OCI-LY3 (cell line): ENCODE measurements around the gene NAPA.

Experiments used
- H2AFZ ChIP-seq: fragments of 200-600, 300-600 bp; shearing (Covaris generic); 2 replicates; pipeline ENCODE4 v1.6.0; 2014; ENCODE audit warnings: antibody characterized with exemption, low read depth, low read length
- H3K27ac ChIP-seq: fragments of 200-600, 300-600 bp; sonication (generic); 2 replicates; pipeline ENCODE4 v1.5.1; 2014; ENCODE audit warnings: mild to moderate bottlenecking, low read length, moderate library complexity, mixed read lengths
- H3K27me3 ChIP-seq: fragments of 200-600, 300-600 bp; sonication (generic); 2 replicates; pipeline ENCODE4 v1.6.1; 2014; ENCODE audit warnings: low read depth, low read length, mixed read lengths
- H3K36me3 ChIP-seq: fragments of 200-600, 300-600 bp; sonication (generic); replicated peaks from 2 replicates; pipeline ENCODE3; 2014; ENCODE audit warnings: low read depth, low read length, mixed read lengths
- H3K4me1 ChIP-seq: fragments of 300-600, 200-600 bp; sonication (generic); 2 replicates; pipeline ENCODE4 v1.6.1; 2014; ENCODE audit warnings: low read length, mixed read lengths
- H3K4me2 ChIP-seq: fragments of 200-600, 300-600 bp; sonication (generic); 2 replicates; pipeline ENCODE4 v1.6.1; 2014; ENCODE audit warnings: low read length, mixed read lengths
- H3K4me3 ChIP-seq: fragments of 300-600, 200-600 bp; sonication (generic); 2 replicates; pipeline ENCODE4 v1.5.1; 2014; ENCODE audit warnings: antibody characterized with exemption, mild to moderate bottlenecking, low read length, moderate library complexity
- H3K79me2 ChIP-seq: fragments of 300-600, 200-600 bp; shearing (Covaris generic); 2 replicates; pipeline ENCODE4 v1.6.1; 2014; ENCODE audit warnings: mild to moderate bottlenecking, low read length, mixed read lengths
- H3K9ac ChIP-seq: fragments of 300-600, 200-600 bp; shearing (Covaris generic); 2 replicates; pipeline ENCODE4 v1.6.0; 2014; ENCODE audit warnings: mild to moderate bottlenecking, low read length, moderate library complexity
- H3K9me3 ChIP-seq: fragments of 200-600, 300-600 bp; shearing (Covaris generic); 2 replicates; pipeline ENCODE4 v1.6.1; 2014; ENCODE audit warnings: low read length, mixed read lengths; ENCODE audit not compliant: insufficient read depth
- H4K20me1 ChIP-seq: fragments of 200-600, 300-600 bp; sonication (generic); 2 replicates; pipeline ENCODE4 v1.6.1; 2016; ENCODE audit warnings: low read length, mixed read lengths; ENCODE audit not compliant: insufficient read depth
- CTCF ChIP-seq: fragments of 200-600, 300-600 bp; sonication (generic); IDR thresholded peaks from 2 replicates; pipeline ENCODE4 v1.5.1; 2014; ENCODE audit warnings: antibody characterized with exemption, low read length, low read depth
- EZH2phosphoT487 ChIP-seq: fragments of 200-600 bp; shearing (Covaris generic); IDR thresholded peaks from 2 replicates; pipeline ENCODE4 v1.6.1; 2018; ENCODE audit warnings: antibody characterized with exemption, mixed run types, low read depth

Gene NAPA

GRCh38 chr19:47550129-47550528, 35.3 kb upstream of the NAPA start:
- Histone ChIP-seq H3K27ac (no peak overlapping the region), H3K9ac (no peak overlapping the region), H3K9me3 (no peaks in the 10 kb centered on the region), H3K27me3 (peaks cover 11% of the 10 kb centered on the region), H3K36me3 (no peaks in the 10 kb centered on the region), H3K79me2 (no peaks in the 10 kb centered on the region), H3K4me3 (no peak overlapping the region), H2AFZ (no peak overlapping the region), H4K20me1 (no peaks in the 10 kb centered on the region), H3K4me1 (no peaks in the 10 kb centered on the region), H3K4me2 (no peak overlapping the region)
- no peak for TF ChIP-seq EZH2phosphoT487
- TF ChIP-seq CTCF, result no peak

GRCh38 chr19:47549261-47549862, 34.5 kb upstream of the NAPA start:
- no peak overlapping the region for H3K9ac ChIP-seq

GRCh38 chr19:47547199-47547598, 32.3 kb upstream of the NAPA start:
- H3K9me3 ChIP-seq, result no peaks in the 10 kb centered on the region
- no peak overlapping the region for H3K9ac ChIP-seq
- TF ChIP-seq EZH2phosphoT487 (no peak), CTCF (no peak)
- no peaks in the 10 kb centered on the region for H3K36me3 ChIP-seq
- H3K4me3 ChIP-seq, result no peak overlapping the region
- H3K79me2 ChIP-seq, result no peaks in the 10 kb centered on the region
- no peak overlapping the region for H3K27ac ChIP-seq
- peaks cover 11% of the 10 kb centered on the region for H3K27me3 ChIP-seq
- H3K4me1 ChIP-seq, result no peaks in the 10 kb centered on the region
- no peaks in the 10 kb centered on the region for H4K20me1 ChIP-seq
- no peak overlapping the region for H2AFZ ChIP-seq
- no peak overlapping the region for H3K4me2 ChIP-seq

More at GRCh38 chr19:47549261-47549862, 34.5 kb upstream of the NAPA start:
- H3K79me2 ChIP-seq, result no peaks in the 10 kb centered on the region
- H4K20me1 ChIP-seq, result no peaks in the 10 kb centered on the region
- H3K4me3 ChIP-seq, result no peak overlapping the region
- no peaks in the 10 kb centered on the region for H3K36me3 ChIP-seq
- H3K27me3 ChIP-seq, result peaks cover 11% of the 10 kb centered on the region
- no peak overlapping the region for H3K4me2 ChIP-seq
- no peak overlapping the region for H2AFZ ChIP-seq
- H3K4me1 ChIP-seq, result no peaks in the 10 kb centered on the region
- TF ChIP-seq EZH2phosphoT487 (no peak), CTCF (no peak)
- no peaks in the 10 kb centered on the region for H3K9me3 ChIP-seq
- no peak overlapping the region for H3K27ac ChIP-seq

GRCh38 chr19:47545061-47545948, 30.4 kb upstream of the NAPA start:
- TF ChIP-seq CTCF, result no peak
- Histone ChIP-seq H2AFZ (no peak overlapping the region), H3K4me2 (no peak overlapping the region), H3K9ac (no peak overlapping the region), H4K20me1 (no peaks in the 10 kb centered on the region), H3K27me3 (peaks cover 11% of the 10 kb centered on the region), H3K9me3 (no peaks in the 10 kb centered on the region), H3K79me2 (no peaks in the 10 kb centered on the region), H3K27ac (no peak overlapping the region), H3K4me3 (no peak overlapping the region), H3K4me1 (no peaks in the 10 kb centered on the region), H3K36me3 (no peaks in the 10 kb centered on the region)
